HCT116 (cell line): ENCODE measurements around the gene CFAP53. TPM values are rescaled to one million over a fixed set of nuclear protein-coding genes. Genes with fewer than 3 reads are reported as not detected.

ENCODE experiments used
- ATAC-seq: fragments of 200-7000 bp; cut with Tn5 transposase; 2 replicates; pipeline ENCODE4 v1.9.1; 2020; ENCODE audit warnings: mild to moderate bottlenecking, moderate library complexity
- BruUV-seq: library from RNA; stranded (reverse); fragments of 400-500 nt; replicated peaks from 2 replicates; lab custom pipeline; 2021; lab: Mats Ljungman, UMichigan
- CTCF ChIA-PET: fragments of 300-600 bp; sonication (Branson Sonifier 250); formaldehyde crosslinking; loops from one replicate; lab custom pipeline; 2021; ENCODE audit warnings: antibody characterized with exemption; lab: Charles Lee
- POLR2A ChIA-PET: fragments of 300-600, 350-600 bp; sonication (Branson Sonifier 250); formaldehyde crosslinking; loops from one replicate; lab custom pipeline; 2021; ENCODE audit warnings: antibody characterized with exemption; lab: Charles Lee
- RAD21 ChIA-PET, 2 experiments: fragments of 300-600 bp; sonication (Branson Sonifier 250); formaldehyde crosslinking; loops; one replicate each; lab custom pipeline; 2023; ENCODE audit warnings: low total read pairs in 2 of 2; ENCODE audit not compliant: uncharacterized antibody in 2 of 2, unreplicated experiment in 2 of 2, low non-redundant PET in 1 of 2; lab: Charles Lee
- DNase-seq: peaks from one replicate; pipeline ENCODE4 v3.0.0-alpha.2; 2010; ENCODE audit warnings: low read depth, low spot score
- H2AFZ ChIP-seq: fragments of 200-600 bp; shearing (Covaris generic), sonication (generic); 2 replicates; pipeline ENCODE4 v1.6.1; 2017; ENCODE audit warnings: low read depth, mixed run types, mixed read lengths, antibody characterized with exemption, low read length; ENCODE audit not compliant: poor library complexity, severe bottlenecking
- H3K27ac ChIP-seq: 2 replicates; pipeline ENCODE4 v1.5.1; 2012; ENCODE audit warnings: low read depth, low read length
- H3K27me3 ChIP-seq: fragments of 200-600 bp; sonication (generic); 2 replicates; pipeline ENCODE4 v1.6.1; 2016; ENCODE audit warnings: mixed run types, low read length, mixed read lengths; ENCODE audit not compliant: insufficient read depth
- H3K36me3 ChIP-seq, 2 experiments: fragments of 200-500 bp in 1 of 2; fragments of 200-600 bp in 1 of 2; sonication (Bioruptor generic) in 1 of 2; sonication (generic) in 1 of 2; 2 replicates each; pipeline versions ENCODE4 v1.5.1 to v1.6.1; 2014 to 2016; ENCODE audit warnings: low read length in 2 of 2, inconsistent platforms in 1 of 2, mixed read lengths in 1 of 2, mixed run types in 1 of 2; ENCODE audit not compliant: insufficient read depth in 2 of 2, control insufficient read depth in 1 of 2
- H3K4me1 ChIP-seq, 2 experiments: fragments of 200-600 bp in 1 of 2; sonication (generic) in 1 of 2; 2 replicates each; pipeline versions ENCODE4 v1.5.1 to v1.6.1; 2012 to 2017; ENCODE audit warnings: low read length in 2 of 2, inconsistent platforms in 1 of 2, mild to moderate bottlenecking in 1 of 2, mixed read lengths in 1 of 2, mixed run types in 1 of 2, moderate library complexity in 1 of 2; ENCODE audit not compliant: insufficient read depth in 2 of 2, control insufficient read depth in 1 of 2
- H3K4me2 ChIP-seq: fragments of 200-600 bp; sonication (generic); 2 replicates; pipeline ENCODE4 v1.6.1; 2017; ENCODE audit warnings: mixed run types, low read length, mixed read lengths
- H3K4me3 ChIP-seq, 2 experiments: fragments of 200-600 bp in 1 of 2; sonication (generic) in 1 of 2; replicated peaks in 1 of 2; 2 replicates each; pipeline ENCODE4 v1.5.1; 2011 to 2016; ENCODE audit warnings: low read length in 2 of 2, control low read depth in 1 of 2, low read depth in 1 of 2, mild to moderate bottlenecking in 1 of 2, mixed read lengths in 1 of 2, mixed run types in 1 of 2
- H3K79me2 ChIP-seq: fragments of 200-600 bp; sonication (generic); 2 replicates; pipeline ENCODE4 v1.6.1; 2017; ENCODE audit warnings: mild to moderate bottlenecking, mixed run types, low read length, moderate library complexity, mixed read lengths; ENCODE audit not compliant: insufficient read depth
- H3K9ac ChIP-seq: fragments of 200-600 bp; sonication (generic); 2 replicates; pipeline ENCODE4 v1.6.1; 2016; ENCODE audit warnings: low read length, mixed read lengths
- H3K9me2 ChIP-seq: fragments of 200-600 bp; sonication (generic), shearing (Covaris generic); 2 replicates; pipeline ENCODE4 v1.6.1; 2017; ENCODE audit warnings: mixed run types, mild to moderate bottlenecking, moderate library complexity; ENCODE audit not compliant: insufficient read depth
- H3K9me3 ChIP-seq, 2 experiments: fragments of 200-500 bp in 1 of 2; fragments of 200-600 bp in 1 of 2; sonication (Bioruptor generic) in 1 of 2; sonication (generic) in 1 of 2; 2 replicates each; pipeline ENCODE4 v1.6.1; 2014 to 2017; ENCODE audit warnings: low read length in 2 of 2, mixed read lengths in 2 of 2, inconsistent platforms in 1 of 2, low read depth in 1 of 2, mild to moderate bottlenecking in 1 of 2, mixed run types in 1 of 2, moderate library complexity in 1 of 2; ENCODE audit not compliant: control insufficient read depth in 1 of 2, insufficient read depth in 1 of 2
- H4K20me1 ChIP-seq: fragments of 200-600 bp; sonication (generic), shearing (Covaris generic); 2 replicates; pipeline ENCODE4 v1.6.1; 2017; ENCODE audit warnings: mixed run types, mild to moderate bottlenecking, moderate library complexity; ENCODE audit not compliant: insufficient read depth
- ATF3 ChIP-seq: IDR thresholded peaks from 2 replicates; pipeline ENCODE4 v1.6.1; 2012
- CBX3 ChIP-seq: IDR thresholded peaks from 2 replicates; pipeline ENCODE4 v1.6.1; 2012; ENCODE audit warnings: low read depth
- CTCF ChIP-seq, 3 experiments: fragments of 200-600 bp in 1 of 3; sonication (generic) in 1 of 3; IDR thresholded peaks in 2 of 3; conservative IDR thresholded peaks in 1 of 3; 2 replicates each; pipeline ENCODE4 v1.5.1; 2012 to 2017; ENCODE audit warnings: low read depth in 2 of 3, low read length in 2 of 3, antibody characterized with exemption in 1 of 3, borderline replicate concordance in 1 of 3, control low read depth in 1 of 3, mild to moderate bottlenecking in 1 of 3, mixed read lengths in 1 of 3, mixed run types in 1 of 3, moderate library complexity in 1 of 3; ENCODE audit not compliant: insufficient read depth in 1 of 3
- ELF1 ChIP-seq: IDR thresholded peaks from 2 replicates; pipeline ENCODE4 v1.6.1; 2012; ENCODE audit warnings: low read depth, borderline replicate concordance
- EZH2 ChIP-seq: fragments of 200-600 bp; sonication (generic); IDR thresholded peaks from 2 replicates; pipeline ENCODE4 v1.6.1; 2017; ENCODE audit warnings: antibody characterized with exemption, mixed run types
- FOSL1 ChIP-seq: IDR thresholded peaks from 2 replicates; pipeline ENCODE4 v1.6.1; 2012; ENCODE audit warnings: low read depth
- JUND ChIP-seq: IDR thresholded peaks from 2 replicates; pipeline ENCODE4 v1.6.1; 2012
- MAX ChIP-seq: IDR thresholded peaks from 2 replicates; pipeline ENCODE4 v1.6.1; 2012
- POLR2A ChIP-seq: IDR thresholded peaks from 2 replicates; pipeline ENCODE4 v1.7.0; 2011; ENCODE audit warnings: borderline replicate concordance; ENCODE audit not compliant: insufficient read depth, insufficient read length; ENCODE audit errors: extremely low read depth
- POLR2AphosphoS5 ChIP-seq: IDR thresholded peaks from 2 replicates; pipeline ENCODE4 v1.6.1; 2011; ENCODE audit warnings: mild to moderate bottlenecking, low read depth, low read length, moderate library complexity
- RAD21 ChIP-seq: IDR thresholded peaks from 2 replicates; pipeline ENCODE4 v1.6.1; 2012; ENCODE audit warnings: low read depth, mild to moderate bottlenecking
- REST ChIP-seq: IDR thresholded peaks from 2 replicates; pipeline ENCODE4 v1.6.1; 2012; ENCODE audit warnings: low read depth
- SIN3A ChIP-seq: IDR thresholded peaks from 2 replicates; pipeline ENCODE4 v1.6.1; 2012; ENCODE audit warnings: low read depth
- SP1 ChIP-seq: IDR thresholded peaks from 2 replicates; pipeline ENCODE4 v1.6.1; 2012; ENCODE audit warnings: low read depth
- SRF ChIP-seq: IDR thresholded peaks from 2 replicates; pipeline ENCODE4 v1.6.1; 2012; ENCODE audit warnings: low read depth
- TCF7L2 ChIP-seq: IDR thresholded peaks from 2 replicates; pipeline ENCODE4 v1.7.0; 2011; ENCODE audit warnings: borderline replicate concordance, inconsistent platforms; ENCODE audit not compliant: insufficient read depth, insufficient read length; ENCODE audit errors: extremely low read depth
- YY1 ChIP-seq: IDR thresholded peaks from 2 replicates; pipeline ENCODE4 v1.6.1; 2011; ENCODE audit warnings: low read length, low read depth, moderate library complexity, mild to moderate bottlenecking; ENCODE audit not compliant: insufficient replicate concordance; ENCODE audit errors: extremely low read depth
- ZNF274 ChIP-seq: fragments of 200-500 bp; sonication (Bioruptor generic); IDR thresholded peaks from 2 replicates; pipeline ENCODE4 v1.6.1; 2014; ENCODE audit warnings: mild to moderate bottlenecking, low read depth, low read length, inconsistent platforms
- intact Hi-C: fragments of 100-400 bp; cut with micrococcal nuclease; formaldehyde crosslinking; loops from 2 replicates; pipeline ENCODE4 v1.10.0; 2022
- total RNA-seq: library from RNA; stranded (reverse); gene quantifications from one replicate; pipeline ENCODE4 v1.2.1, GENCODE V29; 2021; ENCODE audit not compliant: unreplicated experiment

Gene CFAP53
- total RNA-seq, 1 experiment from 2014 or later: 1.1 TPM

GRCh38 chr18:50307400-50307737 is 41.1 kb upstream of the CFAP53 start:
- H3K9me2 ChIP-seq: no peaks in the 10 kb centered on the region; the same call in 1 of the 2 replicates
- H3K9me3 ChIP-seq: no peaks in the 10 kb centered on the region
- H3K4me3 ChIP-seq: no peak overlapping the region
- no peaks in the 10 kb centered on the region for H3K79me2 ChIP-seq
- no peaks in the 10 kb centered on the region for H3K27me3 ChIP-seq
- POLR2A ChIA-PET: no interaction called here
- ATAC-seq (no peak), DNase-seq (no peak)
- intact Hi-C loops: no loop called here
- RAD21 ChIA-PET: no interaction called here
- no peaks in the 10 kb centered on the region for H4K20me1 ChIP-seq
- TF ChIP-seq POLR2AphosphoS5 (no peak), POLR2A (no peak), RAD21 (no peak), JUND (no peak), SRF (no peak), MAX (no peak), REST (no peak), TCF7L2 (no peak), ATF3 (no peak), EZH2 (no peak), YY1 (no peak), CBX3 (no peak), SIN3A (no peak), CTCF (IDR thresholded peaks at IDR 0.05 in 2 of 3, conservative IDR thresholded peaks at IDR 0.05 in 1 of 3; ENCODE audit: borderline replicate concordance in 1 of 3, insufficient read depth in 1 of 3, low read depth in 2 of 3, low read length in 2 of 3) (no peak), ELF1 (no peak), ZNF274 (no peak), FOSL1 (no peak), SP1 (no peak)
- TF ChIP-seq, all 23 proteins: peak for 0
- H3K4me2 ChIP-seq: no peak overlapping the region
- H3K27ac ChIP-seq: no peak overlapping the region
- H3K4me1 ChIP-seq: no peaks in the 10 kb centered on the region
- CTCF ChIA-PET: no interaction called here
- H3K9ac ChIP-seq: no peak overlapping the region
- no peaks in the 10 kb centered on the region for H3K36me3 ChIP-seq
- no peak overlapping the region for H2AFZ ChIP-seq
- no TSS peak for BruUV-seq
